Stimulated activated CD8-positive, alpha-beta memory T cell treated with anti-CD3 and anti-CD28 coated beads, Interleukin-12 subunit alpha, Interleukin-12 subunit beta, amount 100 ng/mL, for 24 hours (primary cell): Measurements from ENCODE around the gene CAMK2B.
A peak's percentile ranks its signal among the peaks of the same experiment; 100 is the strongest.
"Not testable (repeated sequence)": the region's sequence is repeated elsewhere in the genome, so short reads cannot be mapped to it uniquely, and the experiment has no call there.

Experiments
- DNase-seq: peaks from one replicate; pipeline ENCODE4 v3.0.0-alpha.2; 2020; ENCODE audit errors: extremely low read depth

The CAMK2B gene

GRCh38 chr7:44216521-44217222 lies 108.7 kb downstream of the CAMK2B start:
- DNase-seq, result no peak

- no peak for DNase-seq
These were observed 109.4 kb downstream of the CAMK2B start for GRCh38 chr7:44216019-44216418.

- no peak for DNase-seq
These were observed 109.9 kb downstream of the CAMK2B start for GRCh38 chr7:44215531-44215930.

- no peak for DNase-seq
These were observed 111.5 kb downstream of the CAMK2B start for GRCh38 chr7:44213877-44214388.

- no peak for DNase-seq
These were observed 112.1 kb downstream of the CAMK2B start for GRCh38 chr7:44213206-44213876.

- no peak for DNase-seq
These were observed 112.7 kb downstream of the CAMK2B start for GRCh38 chr7:44212581-44213184.

GRCh38 chr7:44212018-44212417 lies 113.4 kb downstream of the CAMK2B start:
- no peak for DNase-seq

GRCh38 chr7:44211126-44211675 lies 114.2 kb downstream of the CAMK2B start:
- DNase-seq, result no peak

- no peak for DNase-seq
These were observed 115.3 kb downstream of the CAMK2B start for GRCh38 chr7:44210107-44210506.

- DNase-seq, result no peak
These were observed 117.3 kb downstream of the CAMK2B start for GRCh38 chr7:44208085-44208484.

- DNase-seq, result no peak
These were observed 119.4 kb downstream of the CAMK2B start for GRCh38 chr7:44206008-44206407.

- DNase-seq, result no peak
These were observed 123.6 kb downstream of the CAMK2B start for GRCh38 chr7:44201813-44202212.

- DNase-seq, result peak; percentile 89
These were observed 124.5 kb downstream of the CAMK2B start, which contains the start of gene YKT6 for GRCh38 chr7:44200699-44201461. Gene YKT6 (plus strand): TSS chr7:44200978. CDS start chr7:44201136, 158 bp downstream.

GRCh38 chr7:44200163-44200562 lies 125.2 kb downstream of the CAMK2B start:
- not testable (repeated sequence) for DNase-seq

GRCh38 chr7:44197474-44197873 lies 127.9 kb downstream of the CAMK2B start:
- DNase-seq, result no peak

GRCh38 chr7:44196450-44196872 lies 128.9 kb downstream of the CAMK2B start:
- DNase-seq, result no peak

- no peak for DNase-seq
These were observed 129.5 kb downstream of the CAMK2B start for GRCh38 chr7:44195889-44196288.

- no peak for DNase-seq
These were observed 130.7 kb downstream of the CAMK2B start for GRCh38 chr7:44194562-44195145.

- DNase-seq, result no peak
These were observed 131.3 kb downstream of the CAMK2B start for GRCh38 chr7:44194069-44194468.

GRCh38 chr7:44193011-44193802 lies 132.2 kb downstream of the CAMK2B start:
- DNase-seq, result no peak
